NK-92 treated with Interleukin-12 subunit alpha and Interleukin-12 subunit beta, amount 100 ng/mL, for 24 hours (cell line): ENCODE measurements around the gene TYW1B.
"Not testable (repeated sequence)": the region's sequence is repeated elsewhere in the genome, so short reads cannot be mapped to it uniquely, and the experiment has no call there.

Experiments
- DNase-seq: peaks from one replicate; lab custom pipeline; 2025; lab: John Stamatoyannopoulos, UW

Gene TYW1B

DNA sequence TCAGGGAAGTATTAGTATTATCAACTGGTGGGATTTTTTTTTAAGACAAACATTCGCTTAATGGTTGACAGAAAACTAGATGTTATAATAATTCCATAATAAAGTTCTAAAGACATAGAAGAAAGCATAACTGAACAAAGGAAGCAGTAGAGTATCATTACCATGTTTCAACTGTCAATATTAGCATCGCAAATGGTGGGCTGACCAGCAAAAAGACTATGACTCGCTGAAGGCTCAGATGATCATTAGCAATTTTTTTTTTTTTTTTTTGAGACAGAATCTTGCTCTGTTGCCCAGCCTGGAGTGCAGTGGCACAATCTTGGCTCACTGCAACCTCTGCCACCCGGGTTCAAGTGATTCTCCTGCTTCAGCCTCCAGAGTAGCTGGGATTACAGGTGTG lies 74.8 kb downstream of the TYW1B start:
- DNase-seq, result not testable (repeated sequence)

DNA sequence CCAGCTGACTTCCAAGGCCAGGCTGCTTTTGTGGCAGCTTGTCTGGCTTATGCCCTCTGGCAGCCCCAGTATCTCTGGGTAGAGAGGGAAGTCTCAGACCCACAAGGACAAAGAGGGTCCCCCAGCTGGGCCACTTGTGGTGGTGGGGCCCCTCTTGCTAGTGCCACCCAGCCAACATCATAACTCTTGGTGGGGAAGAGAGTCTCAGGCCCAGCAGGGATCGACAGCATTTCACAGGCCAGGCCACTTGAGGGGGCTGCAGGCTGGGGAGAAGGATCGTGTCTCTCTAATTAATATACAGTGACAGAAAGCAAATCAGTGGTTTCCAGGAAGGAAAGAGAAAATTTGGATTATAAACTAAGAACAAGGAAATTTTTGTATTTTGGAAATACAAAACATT lies 76.0 kb downstream of the TYW1B start:
- DNase-seq, result no peak

DNA sequence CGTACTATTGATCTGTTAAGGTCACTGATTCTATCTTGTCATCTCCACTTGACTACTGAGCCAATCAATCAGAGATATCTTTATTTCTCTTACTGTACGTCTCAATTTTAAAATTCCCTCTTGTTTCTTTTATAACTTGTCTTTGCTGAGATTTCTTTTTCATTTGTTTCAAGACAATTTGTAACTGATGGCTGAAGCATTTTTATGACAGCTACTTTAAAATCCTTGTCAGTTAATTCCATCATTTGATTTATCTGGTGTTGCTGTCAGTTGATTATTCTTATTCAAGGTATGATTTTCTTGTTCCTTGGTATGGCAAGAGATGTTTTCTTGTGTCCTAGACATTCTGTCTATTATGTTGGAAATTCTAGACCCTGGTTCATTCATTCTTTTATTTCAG lies 76.6 kb downstream of the TYW1B start:
- DNase-seq, result no peak

DNA sequence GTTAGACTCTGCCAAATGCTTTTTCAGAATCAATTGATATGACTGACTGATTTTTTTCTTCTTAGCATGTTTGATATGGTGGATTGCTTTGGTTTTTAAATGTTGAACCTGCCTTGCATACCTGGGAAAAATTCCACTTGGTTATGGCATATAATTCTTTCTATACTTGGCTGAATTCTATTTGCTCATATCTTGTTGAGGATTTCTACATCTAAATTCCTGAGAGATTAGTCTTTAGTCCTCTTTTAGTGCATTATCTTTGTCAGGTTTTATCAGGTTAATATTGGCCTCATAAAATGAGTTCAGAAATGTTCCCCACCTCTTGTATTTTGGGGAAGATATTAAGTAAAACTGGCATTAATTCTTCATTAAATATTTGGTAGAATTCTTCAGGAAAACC lies 79.4 kb downstream of the TYW1B start:
- not testable (repeated sequence) for DNase-seq

DNA sequence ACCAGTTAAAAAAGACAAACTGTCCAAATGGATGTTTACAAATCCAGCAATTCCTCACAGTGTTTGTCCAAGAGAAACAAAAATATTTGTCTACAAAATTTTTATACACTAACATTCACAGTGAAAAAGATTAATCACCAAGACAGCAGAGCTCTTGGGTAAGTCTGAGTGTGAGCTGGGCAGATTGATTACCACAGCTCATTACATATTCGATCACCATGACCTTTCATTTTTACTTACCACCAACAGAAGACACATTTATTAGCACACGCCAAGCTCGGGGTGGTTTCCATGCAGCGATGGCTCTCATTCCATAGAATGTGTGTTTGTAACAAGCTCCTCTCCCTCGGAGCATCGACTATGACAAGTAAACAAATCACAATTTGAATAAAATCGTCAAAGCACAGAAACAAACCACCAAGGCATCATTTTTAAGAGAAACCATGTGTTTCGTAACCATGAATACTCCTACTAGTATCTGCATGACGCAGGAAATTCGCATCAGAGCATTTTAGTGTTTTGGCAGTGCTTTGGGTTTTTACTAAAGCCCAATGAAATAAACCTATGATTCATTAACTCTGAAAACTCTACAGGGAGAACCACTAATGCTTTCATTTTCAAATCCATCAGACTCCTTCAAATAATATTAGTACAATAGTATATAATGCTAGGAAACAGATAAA lies 83.6 kb downstream of the TYW1B start:
- not testable (repeated sequence) for DNase-seq

DNA sequence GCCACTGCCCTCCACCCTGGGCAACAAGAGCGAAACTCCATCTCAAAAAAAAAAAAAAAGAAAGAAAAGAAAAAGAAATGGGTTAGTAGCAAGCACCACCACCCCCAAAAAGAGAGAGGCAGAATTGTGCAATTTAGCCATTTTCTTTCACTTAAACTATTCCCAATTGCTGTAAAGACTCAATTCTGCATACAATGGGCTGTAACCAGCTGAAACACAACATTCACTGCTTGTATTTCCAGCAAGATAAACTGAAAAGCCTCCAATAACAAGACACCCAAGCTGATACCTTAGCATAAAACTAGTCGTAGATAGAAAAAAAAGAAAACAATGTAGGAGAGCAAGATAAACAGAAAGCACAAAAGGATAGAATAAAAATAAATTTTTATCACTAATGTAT lies 84.2 kb downstream of the TYW1B start:
- DNase-seq, result not testable (repeated sequence)

DNA sequence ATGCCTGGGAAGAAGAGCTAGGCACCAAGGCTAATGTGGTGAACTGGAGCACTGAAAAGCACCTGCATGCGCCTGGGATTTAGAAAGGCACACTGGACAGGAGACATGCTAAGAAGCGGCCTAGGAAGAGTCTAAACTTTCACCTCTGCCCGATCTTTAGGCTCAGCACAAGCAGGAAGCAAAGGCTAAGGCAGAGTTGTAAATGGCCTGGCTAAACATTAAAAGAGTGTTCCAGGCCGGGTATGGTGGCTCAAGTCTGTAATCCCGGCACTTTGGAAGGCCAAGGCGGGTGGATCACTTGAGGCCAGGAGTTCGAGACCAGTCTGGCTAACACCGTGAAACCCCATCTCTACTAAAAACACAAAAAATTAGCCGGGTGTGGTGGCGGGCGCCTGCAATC lies 88.3 kb downstream of the TYW1B start:
- DNase-seq, result not testable (repeated sequence)

DNA sequence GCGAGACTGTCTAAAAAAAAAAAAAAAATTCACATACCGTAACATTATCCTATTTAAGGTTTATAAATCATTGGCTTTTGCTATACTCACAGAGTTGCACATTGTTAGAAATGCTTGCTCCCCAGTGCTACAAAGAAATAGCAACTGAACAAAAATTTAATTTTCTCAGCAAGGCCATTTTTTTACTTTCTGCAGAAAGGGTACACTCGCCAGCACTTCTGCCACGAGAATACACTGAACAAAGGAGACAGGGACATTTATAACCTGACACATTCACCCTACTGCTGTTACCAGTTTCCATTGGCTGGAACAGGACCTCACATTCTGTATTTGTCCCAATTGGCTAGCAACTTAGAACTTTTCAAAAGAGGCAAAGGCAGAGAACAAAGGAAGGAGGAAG lies 92.1 kb downstream of the TYW1B start:
- not testable (repeated sequence) for DNase-seq

DNA sequence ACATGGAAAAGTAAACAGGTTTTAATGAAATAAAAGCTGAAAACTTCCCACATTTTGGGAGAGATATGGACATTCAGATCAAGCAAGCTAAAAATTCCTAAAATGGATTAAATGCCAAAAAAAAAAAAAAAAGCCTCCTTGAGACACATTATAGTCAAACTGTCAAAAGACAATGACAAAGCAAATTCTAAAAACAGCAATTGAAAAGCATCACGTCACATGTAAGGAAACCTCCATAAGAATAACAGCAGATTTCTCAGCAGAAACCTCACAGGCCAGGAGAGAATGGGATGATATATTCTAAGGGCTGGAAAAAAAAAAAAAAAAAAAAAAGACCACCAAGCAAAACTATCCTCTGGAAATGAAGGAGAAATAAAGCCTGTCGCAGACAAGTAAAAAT lies 97.2 kb downstream of the TYW1B start:
- DNase-seq, result not testable (repeated sequence)

DNA sequence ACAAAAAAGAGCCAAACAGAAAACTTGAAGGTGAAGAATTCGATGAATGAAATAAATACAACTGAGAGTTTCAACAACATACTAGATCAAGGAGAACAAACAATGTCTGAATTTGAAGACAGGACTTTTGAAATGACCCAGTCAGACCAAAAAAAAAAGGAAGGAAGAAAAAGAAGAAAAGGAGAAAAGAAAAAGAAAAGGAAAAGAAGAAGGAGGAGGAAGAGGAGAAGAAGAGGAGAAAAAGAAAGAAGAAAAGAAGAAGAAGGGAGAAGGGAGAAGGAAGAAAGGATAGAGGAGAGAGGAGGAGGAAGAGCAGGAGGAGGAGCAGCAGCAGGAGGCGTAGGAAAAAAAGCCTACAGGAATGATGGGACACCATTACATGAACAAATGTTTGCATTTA lies 97.6 kb downstream of the TYW1B start:
- DNase-seq, result not testable (repeated sequence)

DNA sequence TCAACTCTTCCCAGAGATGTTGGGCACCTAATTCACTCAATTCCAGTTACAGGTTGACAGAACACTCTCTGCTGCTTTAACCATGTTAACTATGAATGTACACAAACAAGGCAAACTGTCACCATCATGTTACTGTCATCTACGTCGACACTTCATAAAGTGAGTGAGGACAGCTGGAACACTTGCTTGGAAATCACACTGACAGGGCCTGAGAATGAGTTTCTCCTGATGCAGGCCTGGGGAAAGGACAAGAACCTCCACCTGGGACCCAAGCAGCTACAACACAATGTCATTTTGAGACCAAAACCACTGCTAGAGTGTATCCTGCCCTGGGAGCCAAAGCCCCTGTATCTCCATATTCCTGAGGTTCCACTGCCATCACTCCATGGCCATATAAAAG lies 98.9 kb downstream of the TYW1B start:
- not testable (repeated sequence) for DNase-seq

DNA sequence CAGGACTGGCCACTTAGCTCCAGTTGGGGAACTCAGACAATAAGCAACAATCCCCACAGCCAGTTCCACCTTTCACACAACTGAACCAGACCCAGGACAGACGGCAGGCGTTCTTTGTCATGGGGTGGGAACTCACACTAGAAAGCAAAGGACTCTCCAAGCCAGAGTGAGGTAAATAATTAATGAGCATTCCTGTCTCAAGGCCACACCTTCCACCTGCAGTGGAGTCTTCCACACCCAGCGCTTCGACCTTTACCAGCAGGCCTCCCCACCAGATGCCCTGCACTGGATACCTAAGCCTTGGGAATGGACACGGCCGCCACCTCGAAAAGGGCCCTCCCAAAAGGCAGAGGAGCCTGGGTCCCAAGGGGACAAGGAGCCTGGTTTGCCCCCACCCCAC lies 105.3 kb downstream of the TYW1B start:
- DNase-seq, result not testable (repeated sequence)

DNA sequence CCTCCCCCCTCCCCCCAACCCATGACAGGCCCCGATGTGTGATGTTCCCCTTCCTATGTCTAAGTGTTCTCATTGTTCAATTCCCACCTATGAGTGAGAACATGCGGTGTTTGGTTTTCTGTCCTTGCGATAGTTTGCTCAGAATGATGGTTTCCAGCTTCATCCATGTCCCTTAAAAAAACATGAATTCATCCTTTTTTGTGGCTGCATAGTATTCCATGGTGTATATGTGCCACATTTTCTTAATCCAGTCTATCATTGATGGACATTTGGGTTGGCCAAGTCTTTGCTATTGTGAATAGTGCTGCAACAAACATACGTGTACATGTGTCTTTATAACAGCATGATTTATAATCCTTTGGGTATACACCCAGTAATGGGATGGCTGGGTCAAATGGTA lies 107.1 kb downstream of the TYW1B start:
- DNase-seq, result not testable (repeated sequence)

DNA sequence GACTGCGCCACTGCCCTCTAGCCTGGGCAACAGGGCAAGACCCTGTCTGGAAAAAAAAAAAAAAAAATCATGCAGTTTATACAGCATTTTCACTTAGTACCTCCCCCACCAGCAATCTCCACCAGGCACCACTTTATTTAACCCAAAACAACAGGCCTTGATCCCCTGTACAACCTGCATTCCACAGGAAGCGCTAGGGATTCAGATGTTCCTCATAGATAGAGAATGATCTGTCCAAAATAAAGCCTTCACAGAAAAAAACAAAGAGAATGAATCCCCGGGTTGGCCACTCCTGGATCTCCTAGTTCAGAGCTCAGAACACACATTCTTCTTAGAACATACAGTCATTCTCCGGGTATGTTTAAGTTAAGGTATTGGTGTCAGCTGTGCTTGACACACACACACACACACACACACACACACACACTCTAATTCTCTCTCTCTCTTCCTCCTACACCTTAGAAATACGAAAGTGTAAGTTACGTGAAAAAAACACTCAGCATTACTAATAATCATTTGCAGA lies 110.7 kb downstream of the TYW1B start:
- not testable (repeated sequence) for DNase-seq

DNA sequence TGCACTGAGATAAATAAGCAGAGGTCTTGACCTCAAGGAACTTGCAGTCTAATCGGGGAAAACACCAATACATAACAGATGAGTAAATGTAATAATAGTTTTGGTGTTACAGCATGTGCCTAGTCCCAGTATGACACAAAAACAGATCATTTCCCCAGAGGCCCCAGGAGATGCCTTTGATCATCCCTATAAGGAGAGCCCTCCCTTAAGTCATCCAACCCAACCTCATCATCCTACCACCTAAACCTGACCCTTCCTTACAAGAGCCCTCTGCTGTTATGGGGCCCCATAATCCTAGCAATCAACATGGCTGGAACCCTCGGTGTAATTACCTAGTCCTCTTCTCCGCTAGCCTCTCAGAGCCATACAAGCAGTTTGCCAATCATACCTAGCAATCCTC lies 116.1 kb downstream of the TYW1B start:
- not testable (repeated sequence) for DNase-seq

DNA sequence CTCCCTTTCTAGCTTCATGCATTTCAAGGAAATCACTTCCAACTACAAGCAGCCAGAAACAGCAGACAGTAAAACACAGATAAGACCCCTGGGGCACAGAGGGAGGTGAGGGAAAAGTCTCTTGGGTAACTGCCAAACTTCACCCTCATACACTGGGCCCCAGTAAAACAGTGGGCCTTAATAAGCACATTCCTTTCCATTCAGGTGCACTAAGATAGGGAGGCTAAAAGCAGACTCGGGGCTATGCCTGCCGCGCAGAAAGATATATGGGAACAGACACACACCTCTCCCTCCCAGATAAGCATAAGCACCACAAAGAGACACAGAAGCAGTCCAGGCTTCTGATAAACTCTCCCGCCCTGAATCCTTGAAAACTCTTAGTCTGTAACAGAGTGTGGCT lies 117.0 kb downstream of the TYW1B start:
- no peak for DNase-seq

DNA sequence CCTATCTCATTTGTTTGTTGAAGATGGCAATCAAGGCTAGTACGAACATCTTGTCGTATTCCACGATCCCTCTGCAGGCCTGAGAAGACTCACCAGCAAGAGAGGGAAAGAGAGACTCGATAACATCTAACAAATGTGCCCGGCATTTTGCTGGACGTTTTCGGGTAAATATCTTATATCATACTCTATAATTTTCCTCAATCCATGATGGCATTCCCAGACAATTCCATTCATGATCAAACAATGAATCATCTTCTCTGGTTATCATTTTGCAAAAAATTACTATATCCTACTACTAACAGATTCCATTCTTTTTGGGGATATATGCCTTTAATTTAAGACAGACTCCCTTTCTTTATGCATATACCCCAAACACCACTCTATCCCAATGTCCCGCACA lies 118.1 kb downstream of the TYW1B start:
- DNase-seq, result no peak

DNA sequence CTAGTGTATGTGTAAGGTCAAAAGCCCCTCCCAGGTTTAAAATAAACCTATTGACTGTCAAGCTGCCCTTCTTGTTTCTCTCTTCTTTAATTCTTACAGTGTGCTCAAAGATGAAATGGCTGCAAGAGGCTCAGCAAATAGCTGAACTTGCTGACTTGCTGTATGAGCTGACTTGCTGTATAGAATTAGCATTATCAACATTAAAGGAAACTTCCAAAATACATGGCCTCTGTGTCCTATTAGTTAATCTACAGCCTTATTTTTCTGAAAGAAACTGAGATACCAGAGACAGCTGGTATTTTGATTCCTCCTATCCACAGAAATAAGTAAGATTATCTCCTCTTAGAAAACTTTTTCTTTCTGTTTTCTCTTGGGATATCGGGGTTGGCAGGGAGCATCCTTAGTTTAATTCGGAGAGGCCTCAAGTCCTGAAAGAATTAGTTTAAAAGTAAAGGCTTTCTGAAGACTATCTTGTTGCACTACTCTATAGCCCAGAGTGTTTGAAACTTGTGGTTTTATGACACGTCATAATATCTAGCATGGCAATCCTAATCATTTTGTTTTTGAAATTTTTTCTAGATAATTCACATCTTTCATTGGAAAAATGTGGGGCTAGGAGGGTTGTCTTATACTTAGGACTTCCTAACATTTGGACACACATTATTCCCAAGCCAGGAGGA lies 119.5 kb downstream of the TYW1B start:
- DNase-seq, result not testable (repeated sequence)

DNA sequence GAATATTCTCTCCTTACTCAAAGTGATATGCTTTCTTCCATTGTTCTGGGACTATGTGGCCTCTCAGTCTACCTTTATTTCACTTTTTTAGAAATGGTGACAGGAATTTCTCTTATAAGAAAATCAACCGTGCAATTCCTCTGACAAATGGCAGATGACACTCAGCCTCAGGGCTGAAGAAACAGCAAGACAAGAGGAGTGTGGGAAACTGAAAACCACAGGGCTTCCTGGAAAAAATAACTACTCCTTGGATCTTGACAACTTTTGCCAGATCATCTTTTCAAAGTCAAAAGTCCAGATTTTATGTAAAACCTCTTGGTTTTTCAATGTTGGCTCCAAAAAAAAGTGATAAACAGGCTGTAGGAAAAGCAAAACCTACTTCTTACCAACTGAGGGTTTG lies 121.5 kb downstream of the TYW1B start:
- DNase-seq, result no peak

DNA sequence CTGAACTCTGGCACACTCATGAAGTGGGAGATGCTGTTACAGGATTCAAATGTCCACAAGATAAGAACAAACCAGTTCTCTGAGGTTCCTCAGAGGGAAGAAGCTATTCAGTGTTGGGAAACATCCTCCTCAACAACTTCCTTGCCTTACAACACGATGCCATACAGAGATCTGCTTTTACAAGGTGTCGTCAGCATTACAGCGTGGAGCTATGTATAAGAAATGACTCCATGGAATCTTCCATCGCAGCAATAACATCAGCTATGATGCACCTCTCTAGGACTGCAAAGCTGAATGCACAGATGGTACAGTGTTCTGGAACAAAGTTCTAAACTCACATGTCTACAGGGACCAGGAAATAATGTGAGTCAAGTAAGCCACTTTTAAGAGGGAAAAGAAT lies 122.3 kb downstream of the TYW1B start:
- DNase-seq, result not testable (repeated sequence)

DNA sequence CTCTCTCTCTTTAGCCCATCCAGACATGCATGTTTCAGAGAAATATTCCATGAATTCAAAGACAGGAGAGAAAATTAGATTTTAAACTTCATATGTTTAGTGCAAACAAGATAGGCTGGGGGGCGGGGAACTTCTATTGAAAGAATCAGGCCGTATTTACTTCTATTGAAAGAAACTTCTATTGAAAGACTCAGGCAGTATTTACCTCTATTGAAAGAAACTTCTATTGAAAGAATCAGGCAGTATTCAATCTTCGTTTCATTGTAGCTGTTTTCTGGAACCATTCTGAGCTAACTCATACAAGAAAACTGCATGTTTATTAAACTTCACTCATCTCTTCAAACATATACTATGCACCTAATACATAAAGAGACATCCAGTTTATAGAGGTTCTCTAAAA lies 123.1 kb downstream of the TYW1B start:
- no peak for DNase-seq

DNA sequence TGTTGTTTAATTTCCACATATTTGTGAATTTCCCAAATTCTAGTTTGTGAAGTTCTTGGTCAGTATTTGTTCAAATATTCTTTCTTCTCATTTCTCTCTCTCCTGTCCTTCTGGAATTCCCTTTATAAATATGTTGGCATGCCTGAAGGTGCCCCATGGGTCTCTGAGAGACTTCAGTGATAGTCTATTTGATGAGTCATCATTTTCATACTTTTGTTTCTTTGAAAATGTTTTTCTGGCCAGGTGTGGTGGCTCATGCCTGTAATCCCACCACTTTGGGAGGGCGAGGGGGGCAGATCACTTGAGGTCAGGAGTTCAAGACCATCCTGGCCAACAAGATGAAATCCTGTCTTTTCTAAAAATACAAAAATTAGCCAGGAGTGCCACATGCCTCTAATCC lies 127.5 kb downstream of the TYW1B start:
- DNase-seq, result not testable (repeated sequence)

DNA sequence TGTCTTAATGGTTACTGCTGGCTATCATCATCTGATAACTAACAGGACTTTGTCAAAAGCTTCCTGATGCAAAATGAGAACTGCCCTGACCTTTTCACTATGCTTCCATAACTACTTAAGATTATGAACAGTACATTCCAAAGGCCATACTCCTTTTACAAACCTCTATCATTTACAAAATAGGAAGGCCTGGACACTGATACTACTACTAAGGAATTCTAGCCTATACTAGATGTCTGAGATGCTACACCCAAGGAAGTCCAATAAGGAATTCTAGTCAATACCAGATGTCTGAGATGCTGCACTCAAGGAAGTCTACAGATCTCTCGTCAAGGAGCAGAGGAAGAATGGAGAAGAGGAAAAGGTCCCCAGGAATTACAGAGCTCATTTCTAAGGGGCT lies 130.9 kb downstream of the TYW1B start:
- DNase-seq, result not testable (repeated sequence)

DNA sequence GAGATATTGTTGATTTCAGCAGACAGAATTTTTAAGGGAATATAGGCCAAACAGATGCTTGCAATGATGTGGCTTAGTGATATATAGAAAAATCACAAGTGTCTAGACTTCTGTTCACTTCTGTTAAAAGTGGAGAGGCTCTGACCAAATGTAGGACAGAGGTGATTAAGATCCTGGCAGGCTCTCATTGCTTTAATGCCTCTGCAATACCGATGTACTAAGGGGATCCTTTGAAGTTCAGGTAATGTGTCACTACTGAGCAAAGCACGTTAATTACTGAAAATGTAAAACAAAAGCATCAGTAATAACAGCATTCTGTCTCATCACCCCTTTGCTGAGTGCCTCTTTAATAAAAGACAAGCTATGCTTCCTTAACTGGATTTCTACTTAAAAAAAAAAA lies 131.4 kb downstream of the TYW1B start:
- DNase-seq, result not testable (repeated sequence)
